Measurements from ENCODE around the gene SLC22A14.
"Not testable (repeated sequence)": the region's sequence is repeated elsewhere in the genome, so short reads cannot be mapped to it uniquely, and the experiment has no call there.

The SLC22A14 gene

DNA sequence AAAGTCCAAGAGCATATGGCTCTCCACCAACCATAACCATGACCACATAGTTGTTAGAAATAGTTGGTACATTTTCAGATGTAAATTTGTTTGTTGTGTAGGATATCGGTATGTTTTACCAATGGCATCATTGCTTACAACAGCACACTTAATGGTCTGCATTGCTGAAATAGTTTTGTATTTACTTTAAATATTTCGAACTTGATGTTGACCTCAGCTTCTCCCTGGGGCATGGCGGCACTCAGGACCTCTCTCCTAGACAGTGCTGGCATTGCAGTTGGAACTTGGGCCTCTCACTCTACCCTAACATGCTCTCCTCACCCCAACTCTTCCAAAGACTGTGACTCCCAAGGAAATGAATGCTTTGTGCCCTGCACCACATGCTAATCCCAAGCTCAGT lies 11.5 kb upstream of the SLC22A14 start:
- DNase-seq (ENCODE audit: low spot score), result no peak

DNA sequence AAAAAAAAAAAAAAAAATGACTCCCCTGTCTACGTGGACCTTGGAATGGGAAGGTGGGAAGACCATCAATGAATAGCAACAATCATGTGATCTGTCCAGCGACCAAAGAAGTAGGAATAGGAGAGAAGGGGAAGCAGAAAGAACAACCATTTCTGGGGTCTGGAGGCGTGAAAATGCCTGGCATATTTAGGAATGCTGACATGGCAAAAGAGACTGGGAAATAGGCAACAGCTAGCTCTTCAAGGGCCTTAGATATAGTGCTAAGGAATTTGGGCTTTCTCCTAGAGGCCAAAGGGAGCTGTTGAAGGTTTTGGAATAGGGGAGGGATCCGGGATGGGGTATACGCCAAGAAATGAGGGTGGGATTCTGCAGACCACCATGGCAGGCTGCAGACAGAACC lies 10.5 kb upstream of the SLC22A14 start:
- DNase-seq (ENCODE audit: low spot score), result peak; percentile 3

DNA sequence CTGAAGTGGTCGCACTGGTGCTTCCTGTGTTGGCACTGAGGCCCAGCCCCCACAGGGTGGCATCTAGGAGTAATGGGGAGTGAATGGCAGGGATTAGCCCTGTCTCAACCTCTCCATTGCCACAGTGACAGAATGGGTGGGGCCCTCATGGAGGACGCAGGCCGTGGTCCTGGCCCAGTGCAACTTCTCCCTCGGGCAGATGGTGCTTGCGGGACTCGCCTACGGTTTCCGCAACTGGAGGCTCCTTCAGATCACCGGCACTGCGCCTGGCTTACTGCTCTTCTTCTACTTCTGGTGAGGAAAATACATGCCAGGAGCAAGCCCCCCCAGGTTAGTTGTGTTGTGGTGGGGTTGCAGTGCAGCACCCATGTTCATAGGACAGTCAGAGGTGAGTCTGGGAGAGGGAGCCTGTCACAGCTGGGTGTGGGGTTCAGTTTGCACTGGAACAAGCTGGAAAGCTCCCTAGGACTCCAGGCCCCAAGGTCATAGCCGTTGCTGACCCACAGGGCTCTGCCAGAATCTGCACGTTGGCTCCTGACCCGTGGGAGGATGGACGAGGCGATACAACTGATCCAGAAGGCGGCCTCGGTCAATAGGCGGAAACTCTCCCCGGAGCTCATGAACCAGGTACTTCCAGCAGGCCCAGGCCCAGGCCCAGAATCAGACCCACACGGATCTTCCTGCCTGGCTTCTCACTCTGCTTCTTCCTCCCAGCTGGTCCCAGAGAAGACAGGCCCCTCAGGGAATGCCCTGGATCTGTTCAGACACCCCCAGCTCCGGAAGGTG lies 7.0 kb upstream of the SLC22A14 start:
- no peak for DNase-seq (ENCODE audit: low spot score)

DNA sequence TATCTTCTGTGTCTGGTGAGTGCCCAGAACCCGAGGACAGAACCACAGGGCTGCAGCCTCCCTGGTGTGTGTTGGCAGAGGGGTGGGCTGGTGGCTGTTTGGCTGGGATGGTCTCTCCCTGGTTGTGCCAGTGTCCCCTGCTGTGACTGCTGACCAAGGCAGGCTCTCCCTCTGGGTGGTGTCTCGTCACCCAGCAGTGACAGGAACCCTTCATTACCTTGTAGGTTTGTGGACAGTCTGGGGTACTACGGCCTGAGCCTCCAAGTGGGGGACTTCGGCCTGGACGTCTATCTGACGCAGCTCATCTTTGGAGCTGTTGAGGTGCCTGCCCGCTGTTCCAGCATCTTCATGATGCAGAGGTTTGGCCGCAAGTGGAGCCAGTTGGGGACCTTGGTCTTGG lies 6.4 kb upstream of the SLC22A14 start:
- no peak for DNase-seq (ENCODE audit: low spot score)

DNA sequence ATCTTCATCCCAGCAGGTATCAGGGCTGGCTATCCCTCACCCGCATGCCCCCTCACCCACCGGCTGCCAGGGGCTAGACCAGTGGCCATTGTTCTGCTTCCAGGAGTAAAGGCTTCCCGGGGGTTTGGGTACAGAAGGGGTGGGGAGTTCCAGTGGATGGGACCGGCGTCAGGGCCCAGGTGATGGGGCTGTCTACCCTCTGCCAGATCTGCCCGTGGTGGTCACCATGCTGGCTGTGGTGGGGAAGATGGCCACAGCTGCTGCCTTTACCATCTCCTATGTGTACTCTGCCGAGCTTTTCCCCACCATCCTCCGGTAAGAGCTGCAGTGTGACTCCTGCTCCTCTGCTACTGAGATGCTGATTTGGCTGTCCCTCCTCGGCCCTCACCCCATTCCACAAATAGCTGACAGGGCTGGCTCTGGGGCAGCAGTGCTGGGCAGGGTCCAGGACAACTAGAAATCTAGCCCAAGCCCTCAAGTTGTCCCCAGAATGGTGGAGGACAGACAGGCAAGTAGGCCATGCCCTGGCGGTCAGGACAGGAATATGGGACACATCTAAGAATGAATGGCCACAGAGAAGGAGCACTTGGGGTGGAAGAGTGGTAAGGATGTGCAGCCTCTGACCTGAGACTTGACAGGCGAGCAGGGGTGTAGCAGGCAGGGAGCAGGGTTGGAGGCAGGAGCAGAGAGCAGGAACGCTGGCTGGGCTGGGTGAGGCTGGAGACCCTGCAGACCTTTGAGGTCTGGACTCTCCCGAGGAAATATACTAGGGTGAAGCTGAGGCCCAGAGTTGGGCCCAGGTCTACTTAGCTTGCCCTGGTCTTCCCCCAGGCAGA lies 5.8 kb upstream of the SLC22A14 start:
- DNase-seq (ENCODE audit: low spot score), result peak; percentile 5

DNA sequence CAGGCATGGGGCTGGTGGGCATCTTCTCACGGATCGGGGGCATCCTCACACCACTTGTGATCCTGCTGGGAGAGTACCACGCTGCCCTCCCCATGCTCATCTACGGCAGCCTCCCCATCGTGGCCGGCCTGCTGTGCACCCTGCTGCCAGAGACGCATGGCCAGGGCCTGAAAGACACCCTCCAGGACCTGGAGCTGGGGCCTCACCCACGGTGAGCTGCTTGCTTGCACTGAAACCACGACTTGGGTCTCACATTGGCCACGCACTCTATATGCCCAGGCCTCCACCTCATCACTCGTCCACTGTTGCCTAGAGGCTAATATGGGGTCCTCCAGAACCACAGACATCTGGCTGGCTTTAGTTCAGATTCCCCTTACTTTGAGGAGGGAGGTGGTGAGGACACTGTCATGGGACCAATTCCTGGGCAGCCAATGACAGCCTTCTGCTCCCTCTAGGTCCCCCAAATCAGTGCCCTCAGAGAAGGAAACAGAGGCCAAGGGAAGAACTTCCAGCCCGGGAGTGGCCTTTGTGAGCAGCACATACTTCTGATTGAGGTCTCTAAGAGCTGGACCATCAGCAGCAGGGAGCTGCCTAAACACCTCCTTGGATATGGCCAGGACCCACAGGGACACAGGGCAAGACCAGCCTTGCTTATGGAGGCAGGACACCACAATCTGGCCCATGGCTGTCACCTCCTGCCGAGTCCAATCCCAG lies 5.0 kb upstream of the SLC22A14 start:
- peak; percentile 4 for DNase-seq (ENCODE audit: low spot score)

DNA sequence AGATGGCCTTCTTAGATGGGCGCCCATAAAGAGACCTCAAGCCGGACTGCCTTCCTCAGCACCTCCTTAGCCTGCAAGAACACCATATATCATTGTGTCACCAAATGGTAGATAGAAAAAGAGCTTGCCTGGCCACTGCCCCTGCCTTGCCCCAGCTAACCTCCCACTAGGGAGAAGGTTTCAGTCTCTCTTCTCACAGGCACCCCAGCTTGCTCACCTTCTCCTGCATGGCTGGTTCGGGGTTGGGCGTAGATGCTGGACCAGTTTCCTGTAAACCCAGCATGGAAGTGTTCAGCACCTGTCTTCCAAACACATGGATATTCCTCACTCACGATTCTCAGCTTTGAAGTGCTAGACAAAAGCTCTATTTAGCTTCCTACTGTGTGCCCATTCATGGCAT lies 3.3 kb upstream of the SLC22A14 start:
- DNase-seq (ENCODE audit: low spot score), result no peak

DNA sequence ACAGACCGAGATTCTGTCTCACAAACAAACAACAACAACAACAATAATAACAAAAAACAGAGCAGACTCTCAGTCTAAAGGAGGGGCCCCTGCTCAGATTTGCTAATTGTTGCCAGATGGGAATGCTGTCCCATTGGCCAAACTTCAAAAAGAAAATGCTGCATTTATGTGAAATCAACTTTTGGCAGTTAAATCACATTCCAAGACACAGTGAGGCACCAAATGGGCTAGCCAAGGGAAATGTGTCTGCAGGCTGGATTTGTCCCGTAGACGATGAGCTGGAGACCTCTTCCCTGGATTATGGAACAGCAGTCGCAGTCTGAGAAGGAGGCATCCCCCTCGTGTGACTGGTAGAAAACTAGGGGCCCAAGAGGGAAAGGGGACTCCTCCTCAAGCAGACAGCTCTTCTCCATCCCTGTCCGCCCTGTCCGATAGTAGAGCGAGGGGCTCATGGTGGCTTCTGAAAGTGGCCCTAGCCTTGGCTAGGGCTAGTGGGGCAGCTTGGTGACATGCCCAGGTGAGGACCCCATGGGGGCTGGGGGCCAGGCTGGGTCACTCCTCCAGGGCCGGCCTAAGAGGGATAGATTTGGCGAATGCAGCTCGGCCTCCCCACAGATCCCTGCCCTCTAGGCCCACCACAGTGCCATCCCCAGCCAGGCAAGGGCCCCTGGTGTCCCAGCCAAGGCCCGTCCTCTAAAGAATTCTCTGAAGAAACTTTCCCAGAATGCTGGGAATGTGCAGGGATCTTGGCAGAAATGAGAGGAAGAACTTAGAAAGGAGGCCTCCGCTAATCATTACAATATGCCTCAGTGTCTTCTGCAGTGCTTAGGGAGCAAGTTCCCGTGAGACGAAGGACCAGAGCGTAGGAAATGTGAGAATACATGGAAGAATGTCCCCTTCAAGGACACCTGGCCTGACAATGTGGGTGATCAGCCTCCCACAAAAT lies 2.0 kb downstream of the SLC22A14 start:
- DNase-seq (ENCODE audit: low spot score), result peak; percentile 85

DNA sequence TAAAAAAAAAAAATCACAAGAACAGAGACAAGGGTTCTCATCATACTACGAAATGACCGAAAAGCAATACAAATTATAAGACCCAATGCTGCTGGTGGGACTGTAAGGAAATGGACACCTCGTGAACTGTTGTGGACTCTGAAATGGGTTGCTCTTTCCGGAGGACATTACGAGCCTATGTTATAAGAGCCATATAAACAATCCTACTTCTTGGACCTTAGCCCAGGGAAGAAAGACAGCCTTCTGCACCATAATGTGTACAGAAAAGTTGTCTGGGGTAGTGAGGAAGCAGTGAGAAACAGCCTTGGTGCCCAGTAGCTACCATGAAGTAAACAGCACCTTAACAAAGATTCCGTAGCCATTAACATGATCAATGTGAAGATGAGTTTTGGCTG lies 2.7 kb downstream of the SLC22A14 start:
- DNase-seq (ENCODE audit: low spot score), result no peak

DNA sequence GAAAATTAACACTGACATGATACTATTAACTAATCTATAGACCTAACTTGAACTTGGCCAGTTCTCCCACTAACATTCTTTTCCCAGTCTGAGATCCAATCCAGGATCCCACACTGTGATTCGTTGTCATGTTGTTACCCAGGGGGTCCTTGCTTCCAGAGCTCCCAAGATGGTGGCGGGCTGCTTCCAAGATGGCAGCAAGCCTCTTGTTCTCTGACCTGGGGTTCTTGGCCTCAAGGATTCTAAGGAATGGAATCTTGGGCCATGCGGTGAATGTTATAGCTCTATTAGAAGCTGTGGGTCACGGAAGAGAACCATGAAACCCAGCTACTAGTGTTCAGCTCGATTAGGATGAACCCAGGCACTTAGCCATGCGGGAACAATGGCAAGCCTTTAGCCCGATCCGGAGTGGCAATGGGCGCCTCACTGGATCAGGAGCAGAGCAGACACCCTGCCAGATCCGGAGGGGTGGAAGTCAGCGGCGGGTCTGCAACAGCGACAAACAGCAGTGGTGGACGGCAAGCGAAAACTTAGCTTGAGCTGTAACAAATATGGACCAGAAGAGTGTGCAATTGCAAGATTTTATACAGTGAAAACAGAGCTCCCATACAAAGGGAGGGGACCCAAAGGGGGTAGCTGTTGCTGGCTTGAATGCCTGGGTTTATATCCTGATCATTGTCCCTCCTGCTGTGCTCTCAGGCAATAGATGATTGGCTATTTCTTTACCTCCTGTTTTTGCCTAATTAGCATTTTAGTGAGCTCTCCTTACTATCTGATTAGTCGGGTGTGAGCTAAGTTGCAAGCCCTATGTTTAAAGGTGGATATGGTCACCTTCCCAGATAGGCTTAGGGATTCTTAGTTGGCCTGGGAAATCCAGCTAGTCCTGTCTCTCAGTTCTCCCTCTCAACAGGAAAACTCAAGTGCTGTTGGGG lies 7.5 kb downstream of the SLC22A14 start:
- not testable (repeated sequence) for DNase-seq (ENCODE audit: low spot score)

DNA sequence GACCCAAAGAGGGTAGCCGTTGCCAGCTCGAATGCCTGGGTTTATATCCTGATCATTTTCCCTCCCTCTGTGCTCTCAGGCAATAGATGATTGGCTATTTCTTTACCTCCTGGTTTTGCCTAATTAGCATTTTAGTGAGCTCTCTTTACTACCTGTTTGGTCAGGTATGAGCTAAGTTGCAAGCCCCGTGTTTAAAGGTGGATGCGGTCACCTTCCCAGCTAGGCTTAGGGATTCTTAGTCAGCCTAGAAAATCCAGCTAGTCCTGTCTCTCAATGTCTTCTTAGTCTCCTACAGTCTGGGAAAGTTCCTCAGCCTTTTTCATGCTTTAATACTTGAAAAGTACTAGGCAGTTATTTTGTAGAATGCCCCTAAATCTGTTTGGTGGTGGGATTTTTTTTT lies 15.0 kb downstream of the SLC22A14 start:
- DNase-seq (ENCODE audit: low spot score), result not testable (repeated sequence)

DNA sequence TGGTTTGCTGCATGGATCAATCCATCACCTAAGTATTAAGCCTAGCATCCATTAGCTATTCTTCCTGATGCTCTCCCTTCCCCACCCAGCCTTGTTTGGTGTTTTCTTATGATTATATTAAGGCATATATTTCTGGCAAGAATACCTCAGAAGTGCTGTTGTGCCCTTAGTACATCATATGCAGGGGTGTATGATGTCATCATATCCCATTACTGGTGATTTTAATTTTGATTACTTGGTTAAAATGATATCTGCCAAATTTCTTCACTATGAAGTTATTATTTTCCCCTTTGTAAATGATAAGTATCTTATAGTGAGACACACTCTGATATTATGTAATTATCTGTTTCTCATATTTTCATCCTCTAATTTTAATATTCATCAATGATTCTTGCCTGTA lies 15.4 kb downstream of the SLC22A14 start:
- no peak for DNase-seq (ENCODE audit: low spot score)

DNA sequence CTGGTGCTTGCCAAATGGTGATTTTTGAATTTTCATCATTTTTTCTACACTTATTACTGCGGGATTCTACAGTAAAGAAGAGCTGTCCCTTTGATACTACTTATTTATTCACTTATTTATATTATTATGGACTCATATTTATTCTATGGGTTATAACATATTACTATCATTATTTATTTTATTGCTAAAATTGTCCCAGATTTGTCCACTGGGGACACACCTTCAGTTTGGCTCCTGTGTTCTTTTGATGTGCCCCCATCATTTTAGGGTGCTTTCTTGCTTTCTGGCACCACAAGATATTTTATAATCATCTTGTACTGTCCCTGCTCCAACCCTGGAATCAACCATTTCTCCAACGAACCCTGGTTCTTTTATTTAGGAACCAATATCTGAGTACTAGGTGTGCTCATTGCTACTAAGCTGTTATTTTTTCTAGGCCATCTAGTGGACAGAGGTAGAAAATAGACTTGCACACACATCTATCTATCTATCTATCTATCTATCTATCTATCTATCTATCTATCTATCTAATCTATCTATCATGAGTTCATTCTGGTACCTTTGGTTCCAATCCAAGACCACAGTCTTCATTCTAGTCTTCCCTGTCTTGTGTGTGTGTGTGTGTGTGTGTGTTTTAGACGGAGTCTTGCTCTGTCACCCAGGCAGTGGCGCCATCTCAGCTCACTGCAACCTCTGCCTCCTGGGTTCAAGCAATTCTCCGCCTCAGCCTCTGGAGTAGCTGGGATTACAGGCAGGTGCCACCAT lies 16.0 kb downstream of the SLC22A14 start:
- peak; percentile 27 for DNase-seq (ENCODE audit: low spot score)

DNA sequence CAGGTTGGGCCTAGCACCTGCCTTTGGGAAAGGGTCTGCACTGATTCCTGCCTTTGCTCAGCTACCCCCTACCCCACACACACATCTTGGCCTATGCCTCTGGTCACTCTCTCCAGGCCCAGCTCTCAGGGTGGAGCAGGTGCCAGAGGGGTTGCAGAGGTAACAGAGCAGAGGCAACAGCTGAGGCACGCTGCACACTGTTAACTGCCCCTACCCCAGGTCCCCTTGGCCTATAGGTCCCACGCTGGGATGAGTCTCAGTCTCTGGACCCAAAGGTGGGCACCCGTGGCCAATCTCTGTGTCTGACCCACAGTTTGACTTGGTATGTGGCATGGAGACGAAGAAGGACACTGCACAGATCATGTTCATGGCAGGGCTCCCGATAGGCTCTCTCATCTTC lies 24.8 kb downstream of the SLC22A14 start:
- DNase-seq (ENCODE audit: low spot score), result no peak

DNA sequence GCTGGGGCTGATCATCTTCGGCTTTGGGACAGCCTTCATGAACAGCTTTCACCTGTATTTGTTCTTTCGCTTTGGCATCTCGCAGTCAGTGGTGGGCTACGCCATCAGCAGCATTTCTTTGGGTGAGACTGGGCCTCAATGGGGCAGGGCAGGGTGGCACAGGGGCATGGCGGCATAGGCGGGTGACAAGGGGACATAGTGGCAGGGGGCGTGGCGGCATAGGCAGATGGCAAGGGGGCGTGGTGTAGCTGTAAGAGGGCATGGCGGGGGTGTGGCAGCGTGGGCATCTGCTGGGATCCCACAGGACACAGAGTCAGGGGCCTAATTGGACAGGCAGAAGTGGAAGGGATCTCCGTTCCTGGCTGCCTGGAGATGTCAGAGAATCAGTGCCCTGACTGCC lies 25.5 kb downstream of the SLC22A14 start:
- no peak for DNase-seq (ENCODE audit: low spot score)

DNA sequence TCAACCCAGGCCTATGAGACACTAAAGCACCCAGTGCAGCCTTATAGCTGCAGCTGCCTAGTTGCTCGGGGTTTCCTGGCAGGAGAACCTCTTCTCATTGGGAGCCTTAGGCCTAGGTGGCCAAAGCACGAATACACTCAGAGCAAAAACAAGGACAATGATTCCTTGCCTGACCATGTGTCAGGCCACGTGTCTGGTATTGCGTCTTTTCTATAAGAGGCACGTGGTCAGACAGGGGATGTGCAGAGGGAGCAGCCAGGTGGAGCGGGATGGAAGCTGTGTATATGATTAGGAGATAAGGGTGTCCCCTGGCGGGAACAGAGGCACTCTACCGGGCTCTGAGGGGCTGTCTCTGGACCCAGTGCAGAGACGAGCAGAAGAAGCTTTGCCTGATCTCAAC lies 26.4 kb downstream of the SLC22A14 start:
- no peak for DNase-seq (ENCODE audit: low spot score)

DNA sequence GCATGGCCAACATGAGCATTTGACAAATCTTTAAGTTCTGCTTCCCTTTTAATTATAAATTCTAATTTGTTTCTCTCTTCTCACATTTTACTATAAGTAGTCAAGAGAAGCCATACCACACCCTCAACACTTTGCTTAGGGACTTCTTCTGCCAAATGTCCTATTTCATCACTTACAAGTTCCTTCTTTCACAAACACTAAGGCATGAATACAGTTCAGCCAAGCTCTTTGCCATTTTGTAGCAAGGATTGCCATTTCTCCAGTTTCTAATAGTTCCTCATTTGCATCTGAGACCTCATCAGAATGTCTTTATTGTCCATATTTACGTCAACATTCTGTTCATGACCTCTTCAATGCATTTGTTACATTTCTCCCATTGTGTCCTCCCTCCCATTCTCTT lies 29.4 kb downstream of the SLC22A14 start:
- DNase-seq (ENCODE audit: low spot score), result no peak

DNA sequence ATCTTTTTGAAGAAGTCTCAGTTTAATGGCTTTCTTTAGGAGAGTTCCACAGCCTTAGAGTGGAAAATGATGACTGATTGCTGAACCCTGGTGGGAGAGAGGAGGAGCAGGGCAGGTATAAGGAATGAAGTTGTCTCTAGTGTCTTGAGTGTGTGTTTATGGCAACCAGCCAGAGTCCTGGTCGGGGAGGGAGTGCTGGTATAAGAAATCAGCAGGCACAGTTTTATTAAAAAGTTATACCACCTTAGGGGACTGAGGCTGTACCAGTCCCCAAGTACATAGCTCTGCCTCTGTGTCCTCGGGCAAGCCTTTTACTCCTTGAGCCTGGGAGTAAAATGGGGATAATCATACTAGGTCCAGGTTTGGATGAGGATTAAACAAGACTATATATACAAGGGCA lies 29.8 kb downstream of the SLC22A14 start:
- DNase-seq (ENCODE audit: low spot score), result no peak

DNA sequence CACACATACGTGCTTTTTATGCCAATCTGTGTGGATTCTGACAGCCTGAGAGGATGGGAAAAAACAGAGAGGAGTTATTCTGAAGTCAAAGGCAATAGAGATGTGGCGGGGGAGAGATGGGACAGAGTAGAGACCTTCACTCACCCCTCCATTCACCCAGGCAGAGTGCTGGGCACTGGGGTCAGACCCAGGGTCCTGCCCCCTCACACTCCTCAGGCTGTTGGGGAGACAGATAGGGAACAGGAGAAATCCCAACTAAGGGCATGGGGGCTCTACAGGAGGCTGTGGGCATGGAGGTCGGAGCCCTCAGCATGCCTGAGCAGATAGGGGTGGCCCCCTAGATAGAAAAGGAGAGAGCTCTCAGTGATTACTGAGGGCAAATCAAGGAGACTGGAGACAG lies 30.3 kb downstream of the SLC22A14 start:
- no peak for DNase-seq (ENCODE audit: low spot score)

DNA sequence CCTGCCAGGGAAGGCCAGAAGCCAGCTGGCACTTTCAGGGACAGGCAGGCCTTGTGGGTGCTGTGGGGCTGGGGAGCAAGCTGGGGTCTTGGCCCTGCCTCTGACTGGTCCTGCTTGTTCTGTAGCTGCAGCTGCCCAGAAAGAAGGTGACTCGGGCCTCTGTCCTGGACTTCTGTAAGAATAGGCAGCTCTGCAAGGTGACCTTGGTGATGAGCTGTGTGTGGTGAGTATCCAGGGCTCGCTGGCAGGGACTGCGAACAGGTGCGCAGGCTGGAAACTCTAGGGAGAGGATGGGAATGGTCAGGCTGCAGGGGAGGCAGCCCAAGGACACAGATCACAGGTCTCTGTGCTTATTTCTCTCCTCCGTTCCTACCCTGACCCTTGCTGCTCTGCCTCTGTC lies 31.2 kb downstream of the SLC22A14 start:
- no peak for DNase-seq (ENCODE audit: low spot score)
